Sigmoid colon (tissue), 4 donors: ENCODE data around the gene TMPRSS6.

Experiments used
- EP300 ChIP-seq, 4 donors: sonication (generic); formaldehyde crosslinking; IDR thresholded peaks; one replicate each; pipeline ENCODE4 v1.6.1; 2017; ENCODE audit warnings: antibody characterized with exemption in 4 of 4
- TF ChIP-seq, protein P1 (sequence below), 4 experiments: fragments of 450-650 bp in 3 of 4; fragments of 200-600 bp in 1 of 4; IDR thresholded peaks; one replicate each; pipeline ENCODE4 v1.5.1; 2016 to 2019; ENCODE audit warnings: antibody characterized with exemption in 4 of 4, mild to moderate bottlenecking in 3 of 4, moderate library complexity in 2 of 4

DNA sequence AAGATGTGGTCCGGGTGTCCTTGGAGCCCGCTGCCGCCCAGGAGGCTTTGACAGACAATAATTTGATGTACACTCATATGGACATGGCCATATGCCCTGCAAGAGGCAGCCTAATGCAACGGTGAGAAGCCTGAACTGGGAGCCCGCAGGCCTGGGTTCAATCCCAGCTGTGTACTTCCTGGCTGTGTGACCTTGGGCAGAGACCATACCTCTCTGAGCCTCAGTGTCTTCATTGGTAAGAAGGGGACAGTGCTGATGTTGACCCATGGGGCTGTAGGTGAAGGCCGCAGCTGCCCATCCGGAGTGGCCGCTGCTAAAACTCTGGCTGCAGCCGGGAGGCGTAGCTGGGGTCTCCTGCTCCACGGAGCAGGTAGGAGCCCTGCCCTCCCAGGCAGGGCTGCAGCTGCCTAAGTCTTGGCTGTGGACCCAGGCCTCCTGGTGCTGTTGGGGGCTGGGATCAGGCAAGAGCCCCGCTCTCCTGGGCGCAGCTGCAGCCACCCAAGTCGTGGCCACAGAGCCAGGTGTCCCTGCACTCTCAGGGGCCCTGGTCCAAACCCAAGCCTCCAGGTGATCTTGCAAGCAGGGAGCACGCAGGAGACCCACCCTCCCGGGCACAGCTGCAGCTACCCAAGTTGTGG, 31.3 kb upstream of the TMPRSS6 start:
- TF ChIP-seq, protein P1, sequence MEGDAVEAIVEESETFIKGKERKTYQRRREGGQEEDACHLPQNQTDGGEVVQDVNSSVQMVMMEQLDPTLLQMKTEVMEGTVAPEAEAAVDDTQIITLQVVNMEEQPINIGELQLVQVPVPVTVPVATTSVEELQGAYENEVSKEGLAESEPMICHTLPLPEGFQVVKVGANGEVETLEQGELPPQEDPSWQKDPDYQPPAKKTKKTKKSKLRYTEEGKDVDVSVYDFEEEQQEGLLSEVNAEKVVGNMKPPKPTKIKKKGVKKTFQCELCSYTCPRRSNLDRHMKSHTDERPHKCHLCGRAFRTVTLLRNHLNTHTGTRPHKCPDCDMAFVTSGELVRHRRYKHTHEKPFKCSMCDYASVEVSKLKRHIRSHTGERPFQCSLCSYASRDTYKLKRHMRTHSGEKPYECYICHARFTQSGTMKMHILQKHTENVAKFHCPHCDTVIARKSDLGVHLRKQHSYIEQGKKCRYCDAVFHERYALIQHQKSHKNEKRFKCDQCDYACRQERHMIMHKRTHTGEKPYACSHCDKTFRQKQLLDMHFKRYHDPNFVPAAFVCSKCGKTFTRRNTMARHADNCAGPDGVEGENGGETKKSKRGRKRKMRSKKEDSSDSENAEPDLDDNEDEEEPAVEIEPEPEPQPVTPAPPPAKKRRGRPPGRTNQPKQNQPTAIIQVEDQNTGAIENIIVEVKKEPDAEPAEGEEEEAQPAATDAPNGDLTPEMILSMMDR (IDR thresholded peaks at IDR 0.05), result no peak
- TF ChIP-seq EP300 (IDR thresholded peaks at IDR 0.05), result no peak
